ENCODE data around the gene CXADR.

GRCh38 chr21:17513214-17514123 is 626 bp downstream of the CXADR start:
- TF ChIP-seq POLR2A (IDR thresholded peaks at IDR 0.05) = no peak
- TF ChIP-seq EP300 (IDR thresholded peaks at IDR 0.05; ENCODE audit: low read depth) = no peak
- TF ChIP-seq, protein P1, sequence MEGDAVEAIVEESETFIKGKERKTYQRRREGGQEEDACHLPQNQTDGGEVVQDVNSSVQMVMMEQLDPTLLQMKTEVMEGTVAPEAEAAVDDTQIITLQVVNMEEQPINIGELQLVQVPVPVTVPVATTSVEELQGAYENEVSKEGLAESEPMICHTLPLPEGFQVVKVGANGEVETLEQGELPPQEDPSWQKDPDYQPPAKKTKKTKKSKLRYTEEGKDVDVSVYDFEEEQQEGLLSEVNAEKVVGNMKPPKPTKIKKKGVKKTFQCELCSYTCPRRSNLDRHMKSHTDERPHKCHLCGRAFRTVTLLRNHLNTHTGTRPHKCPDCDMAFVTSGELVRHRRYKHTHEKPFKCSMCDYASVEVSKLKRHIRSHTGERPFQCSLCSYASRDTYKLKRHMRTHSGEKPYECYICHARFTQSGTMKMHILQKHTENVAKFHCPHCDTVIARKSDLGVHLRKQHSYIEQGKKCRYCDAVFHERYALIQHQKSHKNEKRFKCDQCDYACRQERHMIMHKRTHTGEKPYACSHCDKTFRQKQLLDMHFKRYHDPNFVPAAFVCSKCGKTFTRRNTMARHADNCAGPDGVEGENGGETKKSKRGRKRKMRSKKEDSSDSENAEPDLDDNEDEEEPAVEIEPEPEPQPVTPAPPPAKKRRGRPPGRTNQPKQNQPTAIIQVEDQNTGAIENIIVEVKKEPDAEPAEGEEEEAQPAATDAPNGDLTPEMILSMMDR (IDR thresholded peaks at IDR 0.05) = no peak
